Measurements from ENCODE around the gene SHROOM4. TPM values are rescaled to one million over a fixed set of nuclear protein-coding genes. Genes with fewer than 3 reads are reported as not detected.

Gene SHROOM4
- total RNA-seq, 1 donor from 2014 or later: 15.4 TPM

DNA sequence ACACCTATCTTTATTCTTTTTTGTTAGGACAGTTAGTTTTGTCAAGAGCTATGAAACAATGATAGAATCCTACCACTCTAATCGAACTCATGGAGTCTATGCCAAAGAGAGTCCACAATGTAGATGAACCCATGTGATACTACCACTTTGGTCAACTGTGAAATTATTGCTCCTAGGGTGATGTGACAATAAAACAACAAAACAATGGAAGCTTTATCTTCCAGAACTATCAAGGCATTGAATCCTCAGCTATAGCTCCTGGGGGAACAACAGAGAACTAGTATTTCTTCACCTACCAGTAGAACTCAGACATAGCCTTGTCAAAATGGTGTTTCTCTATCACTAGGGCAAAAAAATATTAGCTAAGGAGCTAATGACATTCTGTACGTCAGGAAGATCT is 62.9 kb downstream of the SHROOM4 start:
- TF ChIP-seq, protein P1, sequence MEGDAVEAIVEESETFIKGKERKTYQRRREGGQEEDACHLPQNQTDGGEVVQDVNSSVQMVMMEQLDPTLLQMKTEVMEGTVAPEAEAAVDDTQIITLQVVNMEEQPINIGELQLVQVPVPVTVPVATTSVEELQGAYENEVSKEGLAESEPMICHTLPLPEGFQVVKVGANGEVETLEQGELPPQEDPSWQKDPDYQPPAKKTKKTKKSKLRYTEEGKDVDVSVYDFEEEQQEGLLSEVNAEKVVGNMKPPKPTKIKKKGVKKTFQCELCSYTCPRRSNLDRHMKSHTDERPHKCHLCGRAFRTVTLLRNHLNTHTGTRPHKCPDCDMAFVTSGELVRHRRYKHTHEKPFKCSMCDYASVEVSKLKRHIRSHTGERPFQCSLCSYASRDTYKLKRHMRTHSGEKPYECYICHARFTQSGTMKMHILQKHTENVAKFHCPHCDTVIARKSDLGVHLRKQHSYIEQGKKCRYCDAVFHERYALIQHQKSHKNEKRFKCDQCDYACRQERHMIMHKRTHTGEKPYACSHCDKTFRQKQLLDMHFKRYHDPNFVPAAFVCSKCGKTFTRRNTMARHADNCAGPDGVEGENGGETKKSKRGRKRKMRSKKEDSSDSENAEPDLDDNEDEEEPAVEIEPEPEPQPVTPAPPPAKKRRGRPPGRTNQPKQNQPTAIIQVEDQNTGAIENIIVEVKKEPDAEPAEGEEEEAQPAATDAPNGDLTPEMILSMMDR (IDR thresholded peaks at IDR 0.05; ENCODE audit: unreplicated experiment): no peak
- Mint-ChIP-seq H3K36me3 (no peaks in the 10 kb centered on the region), H3K9me3 (peaks cover 22% of the 10 kb centered on the region), H3K4me1 (peaks cover 7% of the 10 kb centered on the region), H3K4me3 (no peak overlapping the region), H3K27ac (no peak overlapping the region), H3K27me3 (ENCODE audit: low read depth) (no peaks in the 10 kb centered on the region)
- DNase-seq (ENCODE audit: low spot score in 2 of 2, unreplicated experiment in 2 of 2): no peak

DNA sequence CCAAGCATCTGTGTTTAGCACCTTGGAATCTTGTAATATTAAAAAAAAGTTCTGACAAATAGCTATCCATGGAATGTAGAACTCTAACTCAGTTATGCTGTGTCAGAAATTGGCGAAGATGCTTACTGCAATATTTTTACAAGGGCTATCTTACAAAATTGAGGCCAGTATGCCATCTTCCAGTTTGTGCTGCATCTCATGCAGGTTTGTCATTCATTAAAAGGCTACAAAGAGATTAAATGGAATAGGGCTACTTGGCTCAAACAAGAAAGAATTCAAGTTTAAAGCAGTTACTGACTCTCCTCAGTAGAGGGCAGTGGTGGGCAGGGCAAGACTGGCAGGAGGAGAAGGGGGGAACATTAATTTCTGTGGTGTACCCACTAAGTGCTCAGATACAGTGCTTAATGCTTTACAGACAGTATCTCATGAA is 66.5 kb downstream of the SHROOM4 start:
- Mint-ChIP-seq H3K27me3 (ENCODE audit: low read depth) (no peaks in the 10 kb centered on the region), H3K9me3 (peaks cover 30% of the 10 kb centered on the region), H3K36me3 (peaks cover 7% of the 10 kb centered on the region), H3K27ac (no peak overlapping the region), H3K4me1 (peaks cover 17% of the 10 kb centered on the region), H3K4me3 (no peak overlapping the region)
- no peak for DNase-seq (ENCODE audit: low spot score in 2 of 2, unreplicated experiment in 2 of 2)
- TF ChIP-seq, protein P1 (IDR thresholded peaks at IDR 0.05; ENCODE audit: unreplicated experiment): peak; percentile 56

DNA sequence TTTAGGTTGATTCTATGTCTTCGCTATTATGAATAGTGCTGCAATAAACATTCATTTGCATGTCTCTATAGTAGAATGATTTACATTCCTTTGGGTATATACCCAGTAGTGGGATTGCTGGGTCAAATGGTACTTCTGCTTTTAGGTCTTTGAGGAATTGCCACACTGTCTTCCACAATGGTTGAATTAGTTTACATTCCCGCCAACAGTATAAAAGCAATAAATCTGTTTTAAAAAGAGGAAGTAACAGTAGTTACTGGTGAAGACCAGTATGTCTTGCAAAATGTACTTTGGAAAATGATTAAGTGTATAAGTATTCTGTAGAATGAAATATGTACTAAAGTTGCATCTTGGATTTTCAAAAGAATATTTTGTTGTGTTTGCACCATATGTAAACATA is 77.3 kb downstream of the SHROOM4 start:
- H3K4me1 Mint-ChIP-seq: no peaks in the 10 kb centered on the region
- H3K9me3 Mint-ChIP-seq: peaks cover 33% of the 10 kb centered on the region
- H3K27me3 Mint-ChIP-seq (ENCODE audit: low read depth): no peaks in the 10 kb centered on the region
- no peak overlapping the region for H3K4me3 Mint-ChIP-seq
- DNase-seq (ENCODE audit: low spot score in 2 of 2, unreplicated experiment in 2 of 2): no peak
- no peak overlapping the region for H3K27ac Mint-ChIP-seq
- TF ChIP-seq, protein P1 (IDR thresholded peaks at IDR 0.05; ENCODE audit: unreplicated experiment): no peak
- no peaks in the 10 kb centered on the region for H3K36me3 Mint-ChIP-seq

DNA sequence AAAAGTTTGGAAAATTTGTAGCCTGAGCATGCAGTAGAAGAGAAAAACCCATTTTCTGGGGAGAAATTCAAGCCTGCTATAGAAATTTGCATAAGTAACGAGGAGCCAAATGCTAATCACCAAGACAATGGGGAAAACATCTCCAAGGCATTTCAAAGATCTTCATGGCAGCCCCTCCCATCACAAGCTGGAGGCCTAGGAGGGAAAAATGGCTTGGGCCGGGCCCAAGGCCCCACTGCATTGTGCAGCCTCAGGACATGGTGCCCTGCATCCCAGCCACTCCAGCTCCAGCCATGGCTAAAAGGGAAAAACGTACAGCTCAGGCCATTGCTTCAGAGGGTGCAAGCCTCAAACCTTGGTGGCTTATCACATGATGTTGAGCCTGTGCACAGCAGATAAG is 87.7 kb downstream of the SHROOM4 start:
- peaks cover 25% of the 10 kb centered on the region for H3K9me3 Mint-ChIP-seq
- peaks cover 4% of the 10 kb centered on the region for H3K36me3 Mint-ChIP-seq
- DNase-seq (ENCODE audit: low spot score in 2 of 2, unreplicated experiment in 2 of 2): no peak
- H3K27me3 Mint-ChIP-seq (ENCODE audit: low read depth): no peaks in the 10 kb centered on the region
- no peak overlapping the region for H3K4me3 Mint-ChIP-seq
- TF ChIP-seq, protein P1 (IDR thresholded peaks at IDR 0.05; ENCODE audit: unreplicated experiment): no peak
- H3K27ac Mint-ChIP-seq: no peak overlapping the region
- H3K4me1 Mint-ChIP-seq: peaks cover 21% of the 10 kb centered on the region

DNA sequence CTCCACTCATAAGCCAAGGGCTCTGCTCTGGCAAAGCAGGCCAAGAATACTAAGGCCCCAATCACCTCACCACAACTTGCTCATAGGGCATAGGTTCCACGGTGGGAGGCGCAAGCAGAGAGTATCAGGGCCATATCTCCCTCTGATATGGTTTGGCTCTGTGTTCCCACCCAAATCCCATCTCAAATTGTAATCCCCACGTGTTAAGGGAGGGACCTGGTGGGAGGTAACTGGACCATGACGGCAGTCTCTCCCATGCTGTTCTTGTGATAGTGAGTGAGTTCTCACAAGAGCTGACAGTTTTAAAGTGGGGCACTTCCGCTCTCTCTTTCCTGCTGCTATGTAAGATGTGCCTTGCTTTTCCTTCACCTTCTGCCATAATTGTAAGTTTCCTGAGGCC is 88.7 kb downstream of the SHROOM4 start:
- H3K27me3 Mint-ChIP-seq (ENCODE audit: low read depth): no peaks in the 10 kb centered on the region
- peaks cover 21% of the 10 kb centered on the region for H3K4me1 Mint-ChIP-seq
- H3K9me3 Mint-ChIP-seq: peaks cover 33% of the 10 kb centered on the region
- TF ChIP-seq, protein P1 (IDR thresholded peaks at IDR 0.05; ENCODE audit: unreplicated experiment): no peak
- DNase-seq (ENCODE audit: low spot score in 2 of 2, unreplicated experiment in 2 of 2): no peak
- no peak overlapping the region for H3K4me3 Mint-ChIP-seq
- peaks cover 4% of the 10 kb centered on the region for H3K36me3 Mint-ChIP-seq
- no peak overlapping the region for H3K27ac Mint-ChIP-seq

DNA sequence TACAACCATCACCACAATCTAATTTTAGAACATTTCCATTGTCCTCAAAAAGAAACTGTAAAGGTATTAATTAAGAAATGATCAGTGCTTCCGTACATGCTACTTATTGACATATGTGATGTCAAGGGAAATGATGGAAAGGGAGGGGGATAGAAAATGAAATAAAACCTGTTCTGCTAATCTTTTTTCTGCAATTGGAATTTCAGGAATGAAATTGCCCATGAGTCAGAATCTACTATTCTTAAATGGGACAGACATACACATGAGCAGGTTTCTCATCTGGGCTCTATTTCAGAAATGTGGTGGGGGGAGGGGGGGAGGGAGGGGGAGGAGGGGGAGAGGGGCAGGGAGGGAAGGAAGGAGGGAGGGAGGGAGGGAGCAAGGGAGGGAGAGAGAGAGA is 91.0 kb downstream of the SHROOM4 start:
- Mint-ChIP-seq H3K4me1 (peaks cover 21% of the 10 kb centered on the region), H3K27ac (peak overlapping the region; percentile 88), H3K27me3 (ENCODE audit: low read depth) (no peaks in the 10 kb centered on the region), H3K4me3 (no peak overlapping the region), H3K9me3 (peaks cover 32% of the 10 kb centered on the region), H3K36me3 (peaks cover 4% of the 10 kb centered on the region)
- no peak for DNase-seq (ENCODE audit: low spot score in 2 of 2, unreplicated experiment in 2 of 2)
- TF ChIP-seq, protein P1 (IDR thresholded peaks at IDR 0.05; ENCODE audit: unreplicated experiment): no peak

Measured in mesothelial cell of epicardium (in vitro differentiated cells).